GM23248 (cell line): ENCODE results near the gene CD37. TPM values are rescaled to one million over a fixed set of nuclear protein-coding genes. Genes with fewer than 3 reads are reported as not detected.
"Not testable (repeated sequence)": the region's sequence is repeated elsewhere in the genome, so short reads cannot be mapped to it uniquely, and the experiment has no call there.

ENCODE experiments used
- DNase-seq: peaks from one replicate; pipeline ENCODE4 v3.0.0-alpha.2; 2015
- H2AFZ ChIP-seq: fragments of 200-600 bp; sonication (generic); 2 replicates; pipeline ENCODE4 v1.6.1; 2016; ENCODE audit warnings: antibody characterized with exemption
- H3F3A ChIP-seq: fragments of 200-600 bp; sonication (generic); 2 replicates; pipeline ENCODE4 v1.6.1; 2016; ENCODE audit warnings: mild to moderate bottlenecking, antibody characterized with exemption, mixed run types; ENCODE audit not compliant: insufficient read depth
- H3K27ac ChIP-seq: fragments of 200-600 bp; sonication (generic); 2 replicates; pipeline ENCODE4 v1.5.1; 2016; ENCODE audit warnings: mild to moderate bottlenecking
- H3K27me3 ChIP-seq: fragments of 200-600 bp; sonication (generic); replicated peaks from 2 replicates; pipeline ENCODE4 v1.6.1; 2016; ENCODE audit warnings: mild to moderate bottlenecking; ENCODE audit not compliant: insufficient read depth
- H3K36me3 ChIP-seq: fragments of 200-600 bp; sonication (generic); 2 replicates; pipeline ENCODE4 v1.6.1; 2016; ENCODE audit warnings: low read depth, mild to moderate bottlenecking
- H3K4me1 ChIP-seq: fragments of 200-600 bp; sonication (generic); 2 replicates; pipeline ENCODE4 v1.6.1; 2016; ENCODE audit warnings: mild to moderate bottlenecking; ENCODE audit not compliant: insufficient read depth
- H3K4me2 ChIP-seq: fragments of 200-600 bp; sonication (generic); one replicate; pipeline ENCODE4 v1.6.1; 2016; ENCODE audit warnings: mild to moderate bottlenecking; ENCODE audit not compliant: unreplicated experiment
- H3K4me3 ChIP-seq: fragments of 200-600 bp; sonication (generic); 2 replicates; pipeline ENCODE4 v1.5.1; 2016; ENCODE audit warnings: mild to moderate bottlenecking
- H3K79me2 ChIP-seq: fragments of 200-600 bp; sonication (generic); 2 replicates; pipeline ENCODE4 v1.6.1; 2016; ENCODE audit warnings: mild to moderate bottlenecking; ENCODE audit not compliant: insufficient read depth
- H3K9ac ChIP-seq: fragments of 200-600 bp; sonication (generic); 2 replicates; pipeline ENCODE4 v1.6.1; 2016; ENCODE audit warnings: mild to moderate bottlenecking
- H3K9me2 ChIP-seq: fragments of 200-600 bp; sonication (generic); 2 replicates; pipeline ENCODE4 v1.6.1; 2016; ENCODE audit warnings: mixed run types, mild to moderate bottlenecking, moderate library complexity; ENCODE audit not compliant: insufficient read depth
- H3K9me3 ChIP-seq: fragments of 200-600 bp; sonication (generic); one replicate; pipeline ENCODE4 v1.6.1; 2017; ENCODE audit warnings: low read depth
- H4K20me1 ChIP-seq: fragments of 200-600 bp; sonication (generic); 2 replicates; pipeline ENCODE4 v1.6.0; 2016; ENCODE audit not compliant: insufficient read depth
- EZH2 ChIP-seq: fragments of 200-600 bp; sonication (generic); IDR thresholded peaks from 2 replicates; pipeline ENCODE4 v1.6.1; 2018; ENCODE audit warnings: antibody characterized with exemption, mild to moderate bottlenecking; ENCODE audit not compliant: insufficient read depth, poor library complexity, severe bottlenecking
- EZH2phosphoT487 ChIP-seq: fragments of 200-600 bp; sonication (generic); IDR thresholded peaks from 2 replicates; pipeline ENCODE4 v1.6.1; 2018; ENCODE audit warnings: antibody characterized with exemption, moderate library complexity, mild to moderate bottlenecking, low read depth; ENCODE audit not compliant: insufficient read depth
- WGBS, 2 experiments: methylation state at CpG; one replicate each; pipeline ENCODE4 v1.1.6; 2015 to 2017; ENCODE audit warnings: low lambda C conversion rate in 2 of 2, low coverage in 1 of 2; ENCODE audit errors: missing lambda C conversion rate in 2 of 2; 5-methylcytosine and 5-hydroxymethylcytosine counted together
- in situ Hi-C: fragments of 300-500 bp; cut with MboI; formaldehyde crosslinking; loops from 2 replicates; pipeline ENCODE4 v1.15.0; 2020
- polyA plus RNA-seq: library from polyadenylated mRNA; unstranded; fragments of >200 nt; fragmentation: Nextera tagmentation; extraction: Ambion mirVana; gene quantifications from 2 replicates; pipeline ENCODE4 v1.2.1, GENCODE V29; 2016
- total RNA-seq: library from RNA; depleted of rRNA; stranded (reverse); fragments of >200 nt; shearing (Covaris generic); gene quantifications from 2 replicates; pipeline ENCODE4 v1.2.3, GENCODE V29; 2014; rRNA removed

The CD37 gene, protein sequence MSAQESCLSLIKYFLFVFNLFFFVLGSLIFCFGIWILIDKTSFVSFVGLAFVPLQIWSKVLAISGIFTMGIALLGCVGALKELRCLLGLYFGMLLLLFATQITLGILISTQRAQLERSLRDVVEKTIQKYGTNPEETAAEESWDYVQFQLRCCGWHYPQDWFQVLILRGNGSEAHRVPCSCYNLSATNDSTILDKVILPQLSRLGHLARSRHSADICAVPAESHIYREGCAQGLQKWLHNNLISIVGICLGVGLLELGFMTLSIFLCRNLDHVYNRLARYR
- total RNA-seq: not detected in 2 replicates
- 1.8 and 2.4 TPM in 2 replicates for polyA plus RNA-seq

DNA sequence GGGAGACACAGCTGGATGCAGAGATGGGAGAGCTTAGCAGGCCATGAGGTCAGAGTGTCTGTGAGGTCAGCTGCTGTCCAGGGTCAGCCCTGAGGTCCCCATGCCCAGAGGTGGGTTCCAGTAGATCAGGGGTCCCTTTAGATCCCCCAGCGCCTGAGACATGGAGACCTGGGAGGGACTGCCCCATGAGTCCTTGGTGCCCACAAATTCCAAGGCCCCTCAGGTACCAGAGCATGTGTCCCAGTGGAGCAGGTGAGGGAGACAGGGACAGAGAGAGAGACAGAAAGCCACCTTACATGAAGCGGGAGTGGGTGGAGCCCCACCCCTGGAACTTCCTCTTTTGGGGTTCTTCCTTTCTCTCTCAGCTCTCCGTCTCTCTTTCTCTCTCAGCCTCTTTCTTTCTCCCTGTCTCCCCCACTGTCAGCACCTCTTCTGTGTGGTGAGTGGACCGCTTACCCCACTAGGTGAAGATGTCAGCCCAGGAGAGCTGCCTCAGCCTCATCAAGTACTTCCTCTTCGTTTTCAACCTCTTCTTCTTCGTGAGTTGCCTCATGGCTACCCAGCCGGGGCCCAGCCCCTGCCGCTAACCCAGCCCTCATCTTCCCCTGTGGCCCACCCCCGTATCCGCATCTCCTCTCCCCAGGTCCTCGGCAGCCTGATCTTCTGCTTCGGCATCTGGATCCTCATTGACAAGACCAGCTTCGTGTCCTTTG lies at the start of gene CD37:
CD37 (plus strand) TSS at position 336 of the 713 bp plus-strand sequence; CDS start at position 471, 135 bp downstream.
- Histone ChIP-seq H2AFZ (no peak within 1 kb of the TSS), H3K79me2 (no peaks in the 10 kb centered on the region), H4K20me1 (no peaks in the 10 kb centered on the region), H3K4me3 (no peak within 1 kb of the TSS), H3K27me3 (no peaks in the 10 kb centered on the region), H3F3A (no peaks in the 10 kb centered on the region), H3K36me3 (no peaks in the 10 kb centered on the region), H3K9ac (no peak within 1 kb of the TSS), H3K4me1 (no peaks in the 10 kb centered on the region), H3K9me3 (no peaks in the 10 kb centered on the region), H3K9me2 (no peaks in the 10 kb centered on the region), H3K4me2 (no peak within 1 kb of the TSS), H3K27ac (no peak within 1 kb of the TSS)
- TF ChIP-seq EZH2phosphoT487: no peak
- no peak for TF ChIP-seq EZH2
- DNase-seq: no peak
- in situ Hi-C loops: no loop called here
- 69 to 70% methylated on average over 10 to 13 of the region's 13 CpGs for WGBS, 2 experiments

DNA sequence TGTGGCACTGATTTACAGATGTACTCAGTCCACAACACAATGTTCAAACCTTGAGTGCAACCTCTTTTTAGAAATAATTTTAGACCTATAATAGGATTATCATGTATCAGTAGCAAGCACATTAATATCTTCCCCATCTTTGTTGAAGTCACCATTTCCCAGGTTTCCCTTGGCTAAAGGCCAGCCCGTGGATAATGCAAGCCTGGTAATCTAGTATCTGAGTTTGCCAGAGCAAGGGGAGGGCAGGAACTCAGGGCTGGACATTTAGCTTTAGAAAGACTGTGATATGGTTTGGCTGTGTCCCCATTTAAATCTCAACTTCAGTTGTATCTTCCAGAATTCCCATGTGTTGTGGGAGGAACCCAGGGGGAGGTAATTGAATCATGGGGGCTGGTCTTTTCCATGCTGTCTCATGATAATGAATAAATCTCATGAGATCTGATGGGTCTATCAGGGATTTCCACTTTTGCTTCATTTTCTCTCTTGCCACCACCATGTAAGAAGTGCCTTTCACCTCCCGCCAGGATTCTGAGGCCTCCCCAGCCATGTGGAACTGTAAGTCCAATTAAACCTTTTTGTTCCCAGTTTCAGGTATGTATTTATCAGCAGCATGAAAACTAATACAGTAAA lies 48.0 kb upstream of the CD37 start:
- no peak overlapping the region for H3K27ac ChIP-seq
- TF ChIP-seq EZH2phosphoT487 (no peak), EZH2 (no peak)
- H3K4me1 ChIP-seq: no peaks in the 10 kb centered on the region
- H3K79me2 ChIP-seq: no peaks in the 10 kb centered on the region
- no peaks in the 10 kb centered on the region for H3F3A ChIP-seq
- no peak overlapping the region for H3K4me2 ChIP-seq
- no peaks in the 10 kb centered on the region for H4K20me1 ChIP-seq
- H3K27me3 ChIP-seq: no peaks in the 10 kb centered on the region
- in situ Hi-C loops: no loop called here
- H3K9me2 ChIP-seq: no peaks in the 10 kb centered on the region
- no peaks in the 10 kb centered on the region for H3K9me3 ChIP-seq
- no peak overlapping the region for H2AFZ ChIP-seq
- DNase-seq: no peak
- no peaks in the 10 kb centered on the region for H3K36me3 ChIP-seq
- H3K9ac ChIP-seq: no peak overlapping the region
- no peak overlapping the region for H3K4me3 ChIP-seq
- 5 to 7% methylated on average over 2 of the region's 2 CpGs for whole genome bisulfite sequencing, 2 experiments

DNA sequence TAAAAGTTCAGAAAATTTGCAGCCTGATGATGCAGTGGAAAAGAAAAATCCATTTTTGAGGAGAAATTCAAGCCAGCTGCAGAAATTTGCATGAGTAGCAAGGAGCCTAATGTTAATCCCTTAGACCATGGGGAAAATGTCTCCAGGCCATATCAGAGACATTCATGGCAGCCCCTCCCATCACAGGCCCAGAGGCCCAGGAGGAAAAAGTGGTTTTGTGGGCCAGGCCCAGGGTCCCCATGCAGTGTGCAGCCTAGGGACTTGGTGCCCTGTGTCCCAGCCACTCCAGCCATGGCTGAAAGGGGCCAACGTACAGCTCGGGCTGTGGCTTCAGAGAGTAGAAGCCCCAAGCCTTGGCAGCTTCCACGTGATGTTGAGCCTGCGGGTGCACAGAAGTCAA lies 47.0 kb upstream of the CD37 start:
- WGBS, 2 experiments: 69 to 71% methylated on average over 4 of the region's 4 CpGs
- DNase-seq, H3K36me3 ChIP-seq, H3K4me2 ChIP-seq, H2AFZ ChIP-seq, H3K79me2 ChIP-seq, H3F3A ChIP-seq, H3K27me3 ChIP-seq, H4K20me1 ChIP-seq, H3K4me1 ChIP-seq, H3K9ac ChIP-seq, H3K9me3 ChIP-seq, H3K4me3 ChIP-seq, H3K27ac ChIP-seq, in situ Hi-C loops, H3K9me2 ChIP-seq: not testable (repeated sequence)

DNA sequence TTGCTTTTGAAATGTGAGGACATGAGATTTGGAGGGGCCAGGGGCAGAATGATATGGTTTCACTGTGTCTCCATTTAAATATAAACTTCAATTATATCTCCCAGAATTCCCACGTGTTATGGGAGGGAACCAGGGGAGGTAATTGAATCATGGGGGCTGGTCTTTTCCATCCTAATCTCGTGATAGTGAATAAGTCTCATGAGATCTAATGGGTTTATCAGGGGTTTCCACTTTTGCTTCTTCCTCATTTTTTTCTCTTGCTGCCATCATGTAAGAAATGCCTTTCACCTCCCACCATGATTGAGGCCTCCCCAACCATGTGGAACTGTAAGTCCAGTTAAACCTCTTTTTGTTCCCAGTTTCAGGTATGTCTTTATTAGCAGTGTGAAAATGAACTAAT lies 45.9 kb upstream of the CD37 start:
- H3F3A ChIP-seq, H3K79me2 ChIP-seq, in situ Hi-C loops, H3K27me3 ChIP-seq, H2AFZ ChIP-seq, H3K9me2 ChIP-seq, H3K4me1 ChIP-seq, H4K20me1 ChIP-seq, H3K9me3 ChIP-seq, H3K27ac ChIP-seq, H3K36me3 ChIP-seq, H3K4me3 ChIP-seq, H3K4me2 ChIP-seq, DNase-seq, H3K9ac ChIP-seq: not testable (repeated sequence)
- 23 to 25% methylated on average over 2 of the region's 2 CpGs for WGBS, 2 experiments
